ENCODE data around the gene CASQ2.

The CASQ2 gene

DNA sequence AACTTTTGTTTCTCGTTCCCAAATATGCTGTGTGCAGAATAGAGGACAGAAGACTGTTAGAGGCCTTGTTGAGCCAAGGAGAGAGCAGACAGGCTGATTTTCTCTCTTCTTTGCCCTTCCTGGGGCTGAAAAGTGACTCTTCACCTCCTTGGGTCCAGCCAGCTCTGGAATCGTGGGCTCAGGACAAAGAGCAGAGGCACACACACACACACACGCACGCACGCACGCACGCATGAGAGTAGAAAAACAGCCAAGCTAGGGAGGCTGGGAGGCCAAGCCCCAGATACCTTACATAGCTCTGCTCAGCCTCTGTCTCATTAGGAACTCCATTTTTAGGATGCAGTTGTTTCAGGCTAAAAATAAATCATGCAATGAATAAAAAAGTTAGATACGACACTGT, at the start of gene CASQ2:
Gene CASQ2, minus strand, starts transcription at position 166 of the 400 bp plus-strand sequence. CDS start 173 bp downstream, outside the sequence.
- DNase-seq (ENCODE audit: low read depth in 3 of 3): no peak

GRCh38 chr1:115815694-115816093, 47.2 kb upstream of the CASQ2 start:
- no peak for DNase-seq (ENCODE audit: low read depth in 3 of 3)

GRCh38 chr1:115814685-115815398, 46.3 kb upstream of the CASQ2 start:
- DNase-seq (ENCODE audit: low read depth in 3 of 3): no peak

GRCh38 chr1:115813727-115814126, 45.2 kb upstream of the CASQ2 start:
- DNase-seq (ENCODE audit: low read depth in 3 of 3): no peak

DNA sequence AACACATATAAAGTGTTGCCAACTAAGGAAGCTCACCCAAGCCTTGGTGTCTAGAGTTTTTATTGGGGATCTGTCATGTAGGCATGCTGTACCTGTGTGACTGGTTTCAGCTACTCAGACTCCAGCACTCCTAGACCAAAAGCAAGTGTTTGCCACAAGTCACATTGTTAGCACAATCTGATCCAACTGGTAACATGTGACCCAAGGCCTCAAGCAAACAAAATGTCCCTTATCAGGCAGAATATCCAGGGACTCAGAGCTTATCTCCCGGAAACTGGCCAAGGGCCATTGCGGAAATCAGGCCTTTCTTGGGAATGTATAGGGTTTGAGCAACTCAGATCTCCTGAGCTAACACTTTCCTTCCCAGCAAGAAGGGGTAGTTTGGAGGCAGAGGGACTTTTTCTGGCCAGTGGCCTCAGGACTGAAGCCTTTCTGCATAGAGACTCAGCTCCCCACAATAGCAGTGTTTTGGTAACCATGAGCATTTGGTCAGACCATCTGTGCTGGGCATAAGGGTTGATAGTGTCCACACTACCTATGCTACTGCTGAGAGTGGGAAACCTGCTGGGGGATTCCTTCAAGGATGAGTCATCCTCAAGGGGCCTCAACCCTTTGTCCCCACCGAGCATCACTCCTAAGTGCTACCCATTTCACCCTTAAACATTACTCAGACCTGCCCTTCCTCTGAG, 42.8 kb upstream of the CASQ2 start:
- DNase-seq (ENCODE audit: low read depth in 3 of 3): no peak

GRCh38 chr1:115810609-115811008, 42.1 kb upstream of the CASQ2 start:
- no peak for DNase-seq (ENCODE audit: low read depth in 3 of 3)

- DNase-seq (ENCODE audit: low read depth in 3 of 3): no peak
Observed at GRCh38 chr1:115809847-115810246, 41.3 kb upstream of the CASQ2 start.

GRCh38 chr1:115809076-115809475, 40.6 kb upstream of the CASQ2 start:
- DNase-seq (ENCODE audit: low read depth in 3 of 3): no peak

- peak in 2 of 3 donors; percentile 26 for DNase-seq (ENCODE audit: low read depth in 3 of 3)
Observed at GRCh38 chr1:115807723-115808122, 39.2 kb upstream of the CASQ2 start.

DNA sequence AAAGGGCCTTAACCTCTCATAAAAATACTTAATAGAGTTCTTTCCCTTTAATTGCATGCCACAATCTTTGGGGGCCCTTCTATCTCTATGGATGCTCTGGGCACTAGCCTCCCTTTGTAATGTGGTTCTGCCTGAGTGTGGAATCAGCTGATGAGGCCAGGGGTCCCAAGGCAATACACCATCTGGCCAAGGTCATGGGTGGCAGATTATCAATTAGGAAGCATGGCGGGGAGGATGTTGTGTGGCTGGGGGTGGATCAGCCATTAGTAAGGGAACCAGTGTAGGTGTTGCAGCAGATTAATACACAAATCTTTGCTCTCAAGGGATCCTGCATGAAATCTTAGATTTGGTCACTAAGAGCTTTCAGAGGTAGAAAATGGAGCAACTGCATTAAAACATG, 37.1 kb upstream of the CASQ2 start:
- no peak for DNase-seq (ENCODE audit: low read depth in 3 of 3)

GRCh38 chr1:115802416-115802815, 33.9 kb upstream of the CASQ2 start:
- no peak for DNase-seq (ENCODE audit: low read depth in 3 of 3)

GRCh38 chr1:115797486-115797885, 29.0 kb upstream of the CASQ2 start:
- DNase-seq (ENCODE audit: low read depth in 3 of 3): no peak

DNA sequence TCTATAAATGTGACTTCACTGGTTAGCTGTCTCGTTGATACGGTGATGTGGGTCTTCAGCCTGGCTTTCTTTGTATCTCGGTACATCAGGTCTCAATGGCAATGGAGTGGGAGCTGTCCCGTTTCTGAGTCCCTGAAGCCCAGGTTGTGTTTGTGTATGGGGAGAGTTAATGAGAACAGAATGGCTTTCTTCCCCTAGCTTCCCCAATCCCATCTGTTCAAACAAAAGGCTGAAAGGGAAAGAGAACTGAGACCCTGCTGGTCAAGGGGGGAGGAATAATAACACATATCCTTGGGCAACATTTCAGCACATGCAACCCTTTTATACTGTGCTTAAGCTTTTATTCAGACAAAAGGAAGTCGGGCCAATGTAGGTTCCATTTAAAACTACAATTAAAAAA, 28.4 kb upstream of the CASQ2 start:
- no peak for DNase-seq (ENCODE audit: low read depth in 3 of 3)

DNA sequence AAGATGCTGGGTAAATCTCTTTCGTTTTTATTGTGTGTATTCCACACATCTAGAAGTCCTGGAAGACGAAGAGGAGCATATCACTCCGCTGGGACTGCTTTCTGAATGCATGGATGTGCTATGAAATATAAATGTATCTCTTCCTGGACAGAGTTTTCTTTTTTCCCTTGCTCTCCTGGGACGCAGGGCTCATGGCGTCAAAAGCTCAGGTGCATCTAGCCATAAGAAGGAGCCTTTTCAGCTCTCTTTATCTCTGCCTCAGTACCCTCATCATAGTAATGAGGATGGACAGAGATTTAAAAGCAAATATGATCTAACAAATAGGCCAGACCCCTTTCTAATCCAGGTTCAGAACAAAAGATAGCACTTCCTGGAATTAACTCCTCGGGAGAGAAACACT, 27.5 kb upstream of the CASQ2 start:
- no peak for DNase-seq (ENCODE audit: low read depth in 3 of 3)

DNA sequence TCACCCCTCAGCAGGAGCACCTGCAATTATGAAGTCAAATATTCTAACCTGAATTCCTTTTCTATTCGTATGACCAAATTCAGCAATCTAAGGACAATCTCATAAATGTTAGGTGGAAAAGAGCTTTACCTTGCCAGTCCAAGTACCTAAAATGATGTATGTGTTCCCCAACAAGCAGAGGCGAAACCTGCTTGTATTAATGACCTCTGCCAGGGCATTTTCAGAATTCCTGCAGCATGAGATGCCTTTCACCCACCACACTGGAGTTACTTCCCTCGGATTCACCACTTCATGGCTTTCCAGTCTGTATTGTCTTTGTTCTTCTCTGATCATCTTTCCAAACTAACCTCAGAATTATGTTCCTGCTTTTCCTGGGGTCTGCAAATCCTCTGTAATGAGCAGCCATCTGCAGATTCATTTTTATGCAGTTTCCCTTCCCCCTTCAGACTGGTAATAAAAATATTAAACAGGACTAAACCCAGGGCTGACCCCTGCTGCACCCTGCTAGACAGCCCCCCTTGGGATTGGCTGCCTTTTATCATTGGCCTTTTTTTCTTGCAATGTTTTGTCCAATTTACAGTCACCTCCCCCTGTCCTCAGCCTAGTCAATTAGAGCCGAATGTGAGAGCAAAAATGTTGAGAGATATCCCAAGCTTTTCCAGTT, 26.6 kb upstream of the CASQ2 start:
- no peak for DNase-seq (ENCODE audit: low read depth in 3 of 3)

- no peak for DNase-seq (ENCODE audit: low read depth in 3 of 3)
Observed at GRCh38 chr1:115793162-115793561, 24.6 kb upstream of the CASQ2 start.

DNA sequence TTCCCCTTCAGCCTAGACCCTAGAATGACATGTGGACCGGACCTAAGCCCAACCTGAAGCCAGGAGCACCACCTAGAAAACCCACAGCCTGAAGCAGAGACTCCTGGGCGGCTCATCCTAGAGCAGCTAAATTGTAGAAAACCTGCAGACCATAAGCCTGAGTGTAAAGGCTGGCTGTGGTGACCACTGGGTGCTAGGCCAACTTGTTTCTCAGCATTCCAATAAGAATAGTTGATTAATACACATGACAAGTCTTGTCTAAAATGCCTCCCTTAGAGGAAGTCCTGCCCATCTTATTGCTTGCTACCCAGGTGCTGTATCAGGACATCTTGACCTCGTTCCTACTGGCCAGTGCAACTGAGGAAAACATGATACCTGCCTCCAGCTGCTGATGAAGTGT, 23.3 kb upstream of the CASQ2 start:
- DNase-seq (ENCODE audit: low read depth in 3 of 3): no peak

- no peak for DNase-seq (ENCODE audit: low read depth in 3 of 3)
Observed at GRCh38 chr1:115790846-115791245, 22.3 kb upstream of the CASQ2 start.

DNA sequence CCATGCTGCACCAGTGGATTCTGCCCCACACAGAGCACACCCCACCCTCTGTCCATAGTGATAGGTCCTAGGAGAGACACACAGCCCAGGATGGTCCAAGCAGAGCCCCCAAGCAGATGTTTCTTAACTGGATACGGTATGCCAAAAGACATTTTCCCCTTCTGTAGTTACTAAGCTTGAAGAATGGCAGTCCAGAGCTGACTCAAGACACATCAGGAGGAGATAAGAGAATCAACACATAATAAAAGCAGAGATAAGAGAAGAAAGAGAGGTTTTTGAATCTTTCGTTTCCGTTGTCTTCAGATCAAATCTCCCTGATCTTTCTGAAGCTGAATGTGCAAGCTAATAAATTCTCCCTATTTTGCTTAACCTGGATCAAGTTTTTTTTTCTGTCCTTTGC, 21.8 kb upstream of the CASQ2 start:
- no peak for DNase-seq (ENCODE audit: low read depth in 3 of 3)

- no peak for DNase-seq (ENCODE audit: low read depth in 3 of 3)
Observed at GRCh38 chr1:115783311-115783710, 14.8 kb upstream of the CASQ2 start.

DNA sequence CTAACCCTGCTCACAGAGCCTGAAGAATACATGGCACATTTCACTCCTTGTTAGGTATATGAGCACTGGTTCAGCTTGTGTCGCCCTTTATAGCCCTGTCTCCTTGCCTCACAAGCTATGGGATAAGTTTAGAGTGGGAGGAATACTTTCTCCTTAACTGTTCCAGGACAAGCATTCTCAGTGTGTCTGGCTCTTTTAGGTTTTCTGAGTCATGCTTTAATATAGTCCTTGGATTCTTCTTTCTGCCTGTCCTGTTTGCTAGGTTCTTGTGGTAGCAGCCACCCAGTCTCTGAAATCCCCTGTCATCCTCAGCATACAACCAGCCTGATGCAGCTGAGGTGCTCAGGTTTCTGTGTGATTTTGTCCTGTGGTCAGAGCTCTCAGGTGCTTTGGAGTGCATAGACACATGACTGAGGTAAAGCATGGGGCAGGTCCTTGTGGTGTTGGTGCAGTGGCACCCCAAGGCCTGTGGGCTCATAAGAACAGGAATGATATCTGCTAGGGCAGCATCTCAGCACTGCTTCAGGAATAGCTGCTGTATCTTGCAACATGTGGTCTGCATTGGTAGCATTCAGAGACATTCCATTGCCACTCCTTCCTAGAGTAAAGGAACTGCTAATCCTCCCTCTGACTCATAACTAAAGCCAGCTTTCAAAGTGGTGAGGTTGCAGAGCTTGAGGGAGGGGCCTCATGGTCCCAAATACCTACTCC, 14.2 kb upstream of the CASQ2 start:
- DNase-seq (ENCODE audit: low read depth in 3 of 3): no peak

DNA sequence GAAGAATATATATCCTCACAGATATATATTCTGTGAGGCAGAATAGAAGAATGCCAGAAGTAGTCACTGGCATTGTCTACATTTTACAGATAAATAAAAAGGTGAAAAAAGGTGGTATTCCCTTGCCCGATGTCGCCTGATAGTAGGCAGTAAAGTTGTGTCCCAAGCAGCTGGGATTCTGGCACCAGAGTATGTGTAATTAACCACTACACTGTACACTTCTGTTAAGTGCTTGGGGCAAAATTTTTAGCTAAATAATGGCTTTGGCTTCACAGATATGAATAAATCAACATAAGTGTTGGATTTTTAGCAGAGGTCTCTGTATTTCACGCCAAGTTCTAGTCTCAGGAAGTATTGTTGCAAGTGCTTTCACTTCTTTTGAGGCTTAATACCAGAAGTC, 13.3 kb upstream of the CASQ2 start:
- no peak for DNase-seq (ENCODE audit: low read depth in 3 of 3)

All from stimulated activated CD4-positive, alpha-beta T cell treated with anti-CD3 and anti-CD28 coated beads, TNF-alpha, amount 100 ng/mL, for 48 hours (primary cell).